ENCODE measurements around the gene PLD5.
"Not testable (repeated sequence)": the region's sequence is repeated elsewhere in the genome, so short reads cannot be mapped to it uniquely, and the experiment has no call there.

PLD5 gene

GRCh38 chr1:242128951-242129502 is 395.5 kb downstream of the PLD5 start:
- Histone ChIP-seq H3K36me3 (no peaks in the 10 kb centered on the region), H3K4me1 (no peaks in the 10 kb centered on the region)
- TF ChIP-seq Cebpa-rat (IDR thresholded peaks at IDR 0.05): no peak

GRCh38 chr1:242120432-242120831 is 404.1 kb downstream of the PLD5 start:
- Histone ChIP-seq H3K27ac (no peak overlapping the region), H4K20me1 (no peaks in the 10 kb centered on the region), H3K36me3 (no peaks in the 10 kb centered on the region), H3K9me3 (no peaks in the 10 kb centered on the region), H3K9ac (no peak overlapping the region), H3K27me3 (no peaks in the 10 kb centered on the region), H3K4me2 (no peak overlapping the region), H3K4me1 (no peaks in the 10 kb centered on the region), H3K4me3 (no peak overlapping the region)
- TF ChIP-seq Cebpa-rat (IDR thresholded peaks at IDR 0.05): no peak

More at GRCh38 chr1:242128951-242129502, 395.5 kb downstream of the PLD5 start:
- no peak overlapping the region for H3K9ac ChIP-seq
- no peak overlapping the region for H3K4me3 ChIP-seq
- H3K4me2 ChIP-seq: no peak overlapping the region
- no peaks in the 10 kb centered on the region for H3K9me3 ChIP-seq
- H4K20me1 ChIP-seq: no peaks in the 10 kb centered on the region
- H3K27ac ChIP-seq: no peak overlapping the region
- H3K27me3 ChIP-seq: no peaks in the 10 kb centered on the region

- Histone ChIP-seq H3K9me3 (no peaks in the 10 kb centered on the region), H3K27me3 (no peaks in the 10 kb centered on the region), H3K27ac (no peak overlapping the region), H3K4me1 (no peaks in the 10 kb centered on the region), H3K36me3 (no peaks in the 10 kb centered on the region), H3K9ac (no peak overlapping the region), H3K4me2 (no peak overlapping the region), H4K20me1 (no peaks in the 10 kb centered on the region), H3K4me3 (no peak overlapping the region)
- no peak for TF ChIP-seq Cebpa-rat (IDR thresholded peaks at IDR 0.05)
Observed at GRCh38 chr1:242100921-242101320, 423.6 kb downstream of the PLD5 start.

GRCh38 chr1:242097283-242097682 is 427.2 kb downstream of the PLD5 start:
- not testable (repeated sequence) for H3K4me3 ChIP-seq, H3K36me3 ChIP-seq, H3K4me1 ChIP-seq, H3K4me2 ChIP-seq, H3K27ac ChIP-seq, H3K27me3 ChIP-seq, H3K9me3 ChIP-seq, H3K9ac ChIP-seq, H4K20me1 ChIP-seq

GRCh38 chr1:242093116-242093515 is 431.4 kb downstream of the PLD5 start:
- H4K20me1 ChIP-seq: no peaks in the 10 kb centered on the region
- H3K4me2 ChIP-seq: no peak overlapping the region
- no peaks in the 10 kb centered on the region for H3K9me3 ChIP-seq
- TF ChIP-seq Cebpa-rat (IDR thresholded peaks at IDR 0.05): no peak
- no peak overlapping the region for H3K9ac ChIP-seq
- no peak overlapping the region for H3K4me3 ChIP-seq
- H3K27ac ChIP-seq: no peak overlapping the region
- no peaks in the 10 kb centered on the region for H3K27me3 ChIP-seq
- no peaks in the 10 kb centered on the region for H3K4me1 ChIP-seq
- no peaks in the 10 kb centered on the region for H3K36me3 ChIP-seq

- no peaks in the 10 kb centered on the region for H3K4me1 ChIP-seq
- H3K36me3 ChIP-seq: no peaks in the 10 kb centered on the region
- TF ChIP-seq Cebpa-rat (IDR thresholded peaks at IDR 0.05): no peak
- no peak overlapping the region for H3K4me2 ChIP-seq
- no peak overlapping the region for H3K9ac ChIP-seq
- no peaks in the 10 kb centered on the region for H3K27me3 ChIP-seq
- no peaks in the 10 kb centered on the region for H4K20me1 ChIP-seq
- no peak overlapping the region for H3K4me3 ChIP-seq
- H3K9me3 ChIP-seq: no peaks in the 10 kb centered on the region
- H3K27ac ChIP-seq: no peak overlapping the region
Observed at GRCh38 chr1:242089911-242090310, 434.6 kb downstream of the PLD5 start.

- Histone ChIP-seq H3K9me3 (no peaks in the 10 kb centered on the region), H3K27ac (no peak overlapping the region), H3K4me2 (no peak overlapping the region), H4K20me1 (no peaks in the 10 kb centered on the region), H3K36me3 (no peaks in the 10 kb centered on the region), H3K4me1 (no peaks in the 10 kb centered on the region), H3K4me3 (no peak overlapping the region), H3K27me3 (no peaks in the 10 kb centered on the region), H3K9ac (no peak overlapping the region)
- TF ChIP-seq Cebpa-rat (IDR thresholded peaks at IDR 0.05): no peak
Observed at GRCh38 chr1:242088875-242089274, 435.6 kb downstream of the PLD5 start.

- H3K9ac ChIP-seq: no peak overlapping the region
- H3K9me3 ChIP-seq: no peaks in the 10 kb centered on the region
- H3K27ac ChIP-seq: no peak overlapping the region
- H3K4me3 ChIP-seq: no peak overlapping the region
- H3K4me1 ChIP-seq: no peaks in the 10 kb centered on the region
- no peak overlapping the region for H3K4me2 ChIP-seq
- no peaks in the 10 kb centered on the region for H4K20me1 ChIP-seq
- H3K36me3 ChIP-seq: no peaks in the 10 kb centered on the region
- no peaks in the 10 kb centered on the region for H3K27me3 ChIP-seq
- no peak for TF ChIP-seq Cebpa-rat (IDR thresholded peaks at IDR 0.05)
Observed at GRCh38 chr1:242086706-242087105, 437.8 kb downstream of the PLD5 start.

- Histone ChIP-seq H3K27ac (no peak overlapping the region), H3K4me1 (no peaks in the 10 kb centered on the region), H3K9ac (no peak overlapping the region), H4K20me1 (no peaks in the 10 kb centered on the region), H3K27me3 (no peaks in the 10 kb centered on the region), H3K36me3 (no peaks in the 10 kb centered on the region), H3K9me3 (no peaks in the 10 kb centered on the region), H3K4me3 (no peak overlapping the region), H3K4me2 (no peak overlapping the region)
- no peak for TF ChIP-seq Cebpa-rat (IDR thresholded peaks at IDR 0.05)
Observed at GRCh38 chr1:242086093-242086492, 438.4 kb downstream of the PLD5 start.

GRCh38 chr1:242083742-242084141 is 440.8 kb downstream of the PLD5 start:
- no peak overlapping the region for H3K9ac ChIP-seq
- no peak for TF ChIP-seq Cebpa-rat (IDR thresholded peaks at IDR 0.05)
- H3K4me3 ChIP-seq: no peak overlapping the region
- H4K20me1 ChIP-seq: no peaks in the 10 kb centered on the region
- no peaks in the 10 kb centered on the region for H3K27me3 ChIP-seq
- no peak overlapping the region for H3K4me2 ChIP-seq
- H3K36me3 ChIP-seq: no peaks in the 10 kb centered on the region
- no peaks in the 10 kb centered on the region for H3K4me1 ChIP-seq
- no peak overlapping the region for H3K27ac ChIP-seq
- H3K9me3 ChIP-seq: no peaks in the 10 kb centered on the region

- Histone ChIP-seq H3K9me3 (no peaks in the 10 kb centered on the region), H3K4me3 (no peak overlapping the region), H4K20me1 (no peaks in the 10 kb centered on the region), H3K36me3 (no peaks in the 10 kb centered on the region), H3K27me3 (no peaks in the 10 kb centered on the region), H3K4me2 (no peak overlapping the region), H3K27ac (no peak overlapping the region), H3K4me1 (no peaks in the 10 kb centered on the region), H3K9ac (no peak overlapping the region)
- TF ChIP-seq Cebpa-rat (IDR thresholded peaks at IDR 0.05): no peak
Observed at GRCh38 chr1:242081446-242081845, 443.1 kb downstream of the PLD5 start.
